HepG2 (cell line): ENCODE data around the gene OSBPL9. TPM values are rescaled to one million over a fixed set of nuclear protein-coding genes. Genes with fewer than 3 reads are reported as not detected.

ENCODE experiments used
- CCDC6 ChIP-seq: sonication (generic); formaldehyde crosslinking; IDR thresholded peaks from 2 replicates; pipeline ENCODE4 v1.8.1; 2022; ENCODE audit warnings: mild to moderate bottlenecking, missing genetic modification reagents, moderate library complexity
- FOXC1 ChIP-seq: sonication (generic); formaldehyde crosslinking; IDR thresholded peaks from 2 replicates; pipeline ENCODE4 v1.8.0; 2022; ENCODE audit warnings: mild to moderate bottlenecking, missing genetic modification reagents, borderline replicate concordance
- HDAC2 ChIP-seq: sonication (generic); formaldehyde crosslinking; IDR thresholded peaks from 2 replicates; pipeline ENCODE4 v1.4.0; 2020; ENCODE audit warnings: missing genetic modification reagents
- HNF4G ChIP-seq, 2 experiments: sonication (generic) in 1 of 2; formaldehyde crosslinking in 1 of 2; IDR thresholded peaks; 2 replicates each; pipeline versions ENCODE4 v1.4.0 to v1.6.1; 2011 to 2020; ENCODE audit warnings: borderline replicate concordance in 2 of 2, low read depth in 2 of 2, mild to moderate bottlenecking in 2 of 2, low read length in 1 of 2, missing genetic modification reagents in 1 of 2, moderate library complexity in 1 of 2
- HOXA7 ChIP-seq: sonication (generic); formaldehyde crosslinking; IDR thresholded peaks from 2 replicates; pipeline ENCODE4 v1.8.1; 2022; ENCODE audit warnings: mild to moderate bottlenecking, missing genetic modification reagents, moderate library complexity
- IKZF4 ChIP-seq: sonication (generic); formaldehyde crosslinking; IDR thresholded peaks from 2 replicates; pipeline ENCODE4 v1.5.1; 2020; ENCODE audit warnings: borderline replicate concordance, mild to moderate bottlenecking, low read depth, missing genetic modification reagents; ENCODE audit errors: not compliant biosample characterization
- JUND ChIP-seq: sonication (generic); formaldehyde crosslinking; IDR thresholded peaks from 2 replicates; pipeline ENCODE4 v1.8.0; 2022; ENCODE audit warnings: mild to moderate bottlenecking, missing genetic modification reagents
- MBD4 ChIP-seq: IDR thresholded peaks from 2 replicates; pipeline ENCODE4 v1.6.1; 2012; ENCODE audit warnings: low read length, inconsistent platforms, borderline replicate concordance
- NFAT5 ChIP-seq: sonication (generic); formaldehyde crosslinking; IDR thresholded peaks from 2 replicates; pipeline ENCODE4 v1.4.0; 2020; ENCODE audit warnings: missing genetic modification reagents
- PAX8 ChIP-seq: sonication (generic); formaldehyde crosslinking; IDR thresholded peaks from 2 replicates; pipeline ENCODE4 v1.8.0; 2022; ENCODE audit warnings: mild to moderate bottlenecking, missing genetic modification reagents, borderline replicate concordance
- RARA ChIP-seq: IDR thresholded peaks from 2 replicates; pipeline ENCODE4 v1.6.1; 2016; ENCODE audit warnings: missing genetic modification reagents, missing compliant biosample characterization
- RCOR2 ChIP-seq: IDR thresholded peaks from 2 replicates; pipeline ENCODE4 v1.6.1; 2016; ENCODE audit warnings: missing biosample characterization, missing genetic modification reagents
- RXRA ChIP-seq: sonication (generic); formaldehyde crosslinking; IDR thresholded peaks from 2 replicates; pipeline ENCODE4 v1.5.1; 2020; ENCODE audit warnings: missing genetic modification reagents
- SUZ12 ChIP-seq: fragments of 150-350 bp; IDR thresholded peaks from 2 replicates; pipeline ENCODE4 v1.6.1; 2014; ENCODE audit warnings: low read depth, low read length
- THAP11 ChIP-seq: IDR thresholded peaks from 2 replicates; pipeline ENCODE4 v1.6.1; 2016; ENCODE audit warnings: missing biosample characterization, missing genetic modification reagents
- TOE1 ChIP-seq: sonication (generic); formaldehyde crosslinking; IDR thresholded peaks from 2 replicates; pipeline ENCODE4 v1.4.0; 2020; ENCODE audit warnings: mild to moderate bottlenecking, missing genetic modification reagents
- ZBTB37 ChIP-seq: sonication (generic); formaldehyde crosslinking; IDR thresholded peaks from 2 replicates; pipeline ENCODE4 v1.4.0; 2020; ENCODE audit warnings: mild to moderate bottlenecking, missing genetic modification reagents
- ZNF451 ChIP-seq: sonication (generic); formaldehyde crosslinking; IDR thresholded peaks from 2 replicates; pipeline ENCODE4 v1.5.0; 2020; ENCODE audit warnings: mild to moderate bottlenecking, missing genetic modification reagents
- ZNF512 ChIP-seq: sonication (generic); formaldehyde crosslinking; IDR thresholded peaks from 2 replicates; pipeline ENCODE4 v1.4.0; 2020; ENCODE audit warnings: mild to moderate bottlenecking, missing genetic modification reagents
- polyA plus RNA-seq, 8 experiments: library from polyadenylated mRNA; depleted of rRNA in 3 of 8; stranded (reverse) in 7 of 8; unstranded in 1 of 8; fragments of >200 nt; fragmentation: Illumina TruSeq in 4 of 8; extraction: Trizol in 4 of 8; gene quantifications; 2 replicates each; pipeline versions ENCODE4 v1.2.1 to v1.2.3, GENCODE V29; 2011 to 2016; ENCODE audit warnings: low read depth in 4 of 8, missing spikeins in 1 of 8, mixed read lengths in 1 of 8; ENCODE audit not compliant: insufficient read depth in 1 of 8
- total RNA-seq, 5 experiments: library from RNA; depleted of rRNA; stranded (reverse); fragments of >200 nt; fragmentation: Illumina TruSeq; extraction: Trizol; gene quantifications; 2 replicates each; pipeline ENCODE4 v1.2.3, GENCODE V29; 2016; ENCODE audit warnings: low read depth in 1 of 5
- TF ChIP-seq, protein P1 (sequence below): IDR thresholded peaks from 2 replicates; pipeline ENCODE4 v1.6.1; 2016
- TF ChIP-seq, protein P2 (sequence below): sonication (generic); formaldehyde crosslinking; IDR thresholded peaks from 2 replicates; pipeline ENCODE4 v1.4.0; 2020; ENCODE audit warnings: mild to moderate bottlenecking, missing genetic modification reagents

Gene OSBPL9
- total and polyA plus RNA-seq, 2 of the 13 experiments (the other 11 are each of a cell fraction or from before 2014, with no cell fraction given): 83.6 to 142 TPM

GRCh38 chr1:51690285-51690961 lies 73.5 kb downstream of the OSBPL9 start (continued):
- TF ChIP-seq ZBTB37 (CRISPR knock-in tag) (no peak), RARA (peak; percentile 76), TOE1 (no peak), HNF4G (IDR thresholded peaks at IDR 0.05; ENCODE audit: borderline replicate concordance, low read depth, low read length) (peak; percentile 40; the same call in 1 of the 2 replicates), HNF4G (CRISPR knock-in tag; IDR thresholded peaks at IDR 0.05; ENCODE audit: borderline replicate concordance, low read depth) (no peak), RXRA (CRISPR knock-in tag) (no peak; the same call in 1 of the 2 replicates), PAX8 (CRISPR knock-in tag) (no peak), SUZ12 (no peak), ZNF512 (CRISPR knock-in tag) (no peak), JUND (peak; percentile 86), FOXC1 (no peak), IKZF4 (CRISPR knock-in tag) (no peak), HDAC2 (CRISPR knock-in tag) (peak; percentile 82), HOXA7 (CRISPR knock-in tag) (no peak), CCDC6 (CRISPR knock-in tag) (0 out of 2 replicates have a peak, but pooled peaks have one; percentile 39), RCOR2 (CRISPR knock-in tag) (peak; percentile 50; the same call in 1 of the 2 replicates), ZNF451 (CRISPR knock-in tag) (no peak), THAP11 (CRISPR knock-in tag) (peak; percentile 81), NFAT5 (no peak), MBD4 (no peak; the same call in 1 of the 2 replicates)
- TF ChIP-seq, protein P1, sequence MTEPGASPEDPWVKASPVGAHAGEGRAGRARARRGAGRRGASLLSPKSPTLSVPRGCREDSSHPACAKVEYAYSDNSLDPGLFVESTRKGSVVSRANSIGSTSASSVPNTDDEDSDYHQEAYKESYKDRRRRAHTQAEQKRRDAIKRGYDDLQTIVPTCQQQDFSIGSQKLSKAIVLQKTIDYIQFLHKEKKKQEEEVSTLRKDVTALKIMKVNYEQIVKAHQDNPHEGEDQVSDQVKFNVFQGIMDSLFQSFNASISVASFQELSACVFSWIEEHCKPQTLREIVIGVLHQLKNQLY (CRISPR knock-in tag): peak; percentile 64
- TF ChIP-seq, protein P2, sequence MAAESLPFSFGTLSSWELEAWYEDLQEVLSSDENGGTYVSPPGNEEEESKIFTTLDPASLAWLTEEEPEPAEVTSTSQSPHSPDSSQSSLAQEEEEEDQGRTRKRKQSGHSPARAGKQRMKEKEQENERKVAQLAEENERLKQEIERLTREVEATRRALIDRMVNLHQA (CRISPR knock-in tag): no peak
